ENCODE results near the gene PASK. TPM values are rescaled to one million over a fixed set of nuclear protein-coding genes. Genes with fewer than 3 reads are reported as not detected.

The PASK gene
- total RNA-seq, 1 experiment from 2014 or later: 80.9 TPM

DNA sequence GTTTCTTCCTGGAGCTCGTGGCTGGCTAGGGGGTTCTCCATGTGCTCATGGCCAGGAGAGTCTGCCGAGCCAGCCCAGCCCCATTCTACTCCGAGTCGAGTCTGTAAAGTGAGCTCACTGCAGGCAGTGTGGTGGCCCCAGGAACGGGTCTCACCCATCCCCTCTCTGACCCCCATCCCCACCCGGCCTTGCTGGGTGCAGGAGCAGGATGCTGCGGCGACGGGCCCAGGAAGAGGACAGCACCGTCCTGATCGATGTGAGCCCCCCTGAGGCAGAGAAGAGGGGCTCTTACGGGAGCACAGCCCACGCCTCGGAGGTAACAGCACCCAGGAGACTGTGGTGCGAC, 40.6 kb upstream of the PASK start:
- no peak for DNase-seq (ENCODE audit: low spot score)
- no peak overlapping the region for H3K4me3 Mint-ChIP-seq
- ATAC-seq: no peak
- POLR2A ChIA-PET: no interaction called here
- TF ChIP-seq NFYB (CRISPR knock-in tag; conservative IDR thresholded peaks at IDR 0.05; ENCODE audit: low read depth) (no peak), ESRRA (CRISPR knock-in tag; IDR thresholded peaks at IDR 0.05; ENCODE audit: borderline replicate concordance) (no peak), NFE2L1 (CRISPR knock-in tag; IDR thresholded peaks at IDR 0.05) (no peak), MAX (CRISPR knock-in tag; IDR thresholded peaks at IDR 0.05) (no peak), SOX15 (CRISPR knock-in tag; IDR thresholded peaks at IDR 0.05) (no peak), STAT6 (CRISPR knock-in tag; conservative IDR thresholded peaks at IDR 0.05; ENCODE audit: low read depth) (no peak), FOXP1 (CRISPR knock-in tag; IDR thresholded peaks at IDR 0.05; ENCODE audit: borderline replicate concordance) (no peak), JUN (CRISPR knock-in tag; IDR thresholded peaks at IDR 0.05) (no peak), ATF1 (CRISPR knock-in tag; IDR thresholded peaks at IDR 0.05) (no peak), TEAD4 (CRISPR knock-in tag; IDR thresholded peaks at IDR 0.05) (no peak), ATF2 (CRISPR knock-in tag; IDR thresholded peaks at IDR 0.05; ENCODE audit: borderline replicate concordance, low read depth) (no peak), RORB (CRISPR knock-in tag; IDR thresholded peaks at IDR 0.05) (no peak)
- H3K9me3 Mint-ChIP-seq: no peaks in the 10 kb centered on the region
- H3K4me1 Mint-ChIP-seq: peaks cover 10% of the 10 kb centered on the region
- no peaks in the 10 kb centered on the region for H3K36me3 Mint-ChIP-seq
- H3K27me3 Mint-ChIP-seq (ENCODE audit: low read depth): no peaks in the 10 kb centered on the region
- CTCF ChIA-PET: interaction anchor here (0.6 to 1.4 kb wide), 3 partner anchors 9 to 206 kb away, joined by 3 read pairs; no protein-coding TSS in a partner anchor
- H3K27ac Mint-ChIP-seq: no peak overlapping the region

DNA sequence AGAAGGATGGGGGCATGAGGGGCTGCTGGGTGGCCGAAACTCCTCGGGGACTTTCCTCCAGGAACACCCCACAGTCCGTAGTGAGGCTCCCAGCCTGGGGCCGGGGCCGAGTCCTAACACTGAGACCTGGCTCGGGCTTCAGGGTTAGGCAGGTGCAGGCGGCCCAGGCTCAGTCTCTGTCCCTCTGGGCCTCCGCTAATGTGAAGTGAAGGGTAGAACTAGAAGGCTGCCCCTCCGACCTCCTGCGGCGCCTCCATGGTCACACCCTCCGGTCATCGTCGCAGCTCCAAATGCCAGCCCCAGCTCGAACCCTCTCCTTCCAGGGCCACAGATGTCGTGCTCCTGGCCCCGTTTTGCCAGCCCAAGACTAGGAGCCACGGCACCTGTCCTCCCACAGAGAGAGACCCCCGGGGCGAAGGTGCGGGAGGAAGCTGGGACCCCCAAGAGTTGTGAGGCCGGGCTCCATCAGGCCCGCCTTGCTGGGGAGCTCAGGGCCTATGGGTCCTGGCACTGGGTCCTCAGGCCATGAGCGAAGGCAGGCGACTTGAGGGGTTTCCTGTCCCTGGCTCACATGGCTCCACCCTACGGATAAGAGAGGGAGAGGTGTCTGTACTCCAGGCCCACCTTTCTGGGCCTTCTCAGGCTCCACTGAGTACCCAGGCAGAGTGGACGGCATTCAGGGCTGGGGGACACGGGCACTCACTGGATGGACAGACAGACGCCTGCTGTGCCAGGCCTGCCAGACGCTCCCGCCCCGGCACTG, 40.0 kb upstream of the PASK start:
- no peaks in the 10 kb centered on the region for H3K9me3 Mint-ChIP-seq
- no peaks in the 10 kb centered on the region for H3K27me3 Mint-ChIP-seq (ENCODE audit: low read depth)
- peaks cover 10% of the 10 kb centered on the region for H3K4me1 Mint-ChIP-seq
- no peak overlapping the region for H3K4me3 Mint-ChIP-seq
- no peak overlapping the region for H3K27ac Mint-ChIP-seq
- ATAC-seq (no peak), DNase-seq (ENCODE audit: low spot score) (no peak)
- ChIA-PET POLR2A (interaction anchor here (1.0 kb wide), 1 partner anchor 30 kb away, joined by 3 read pairs; no protein-coding TSS in a partner anchor), CTCF (interaction anchor here (0.6 to 1.4 kb wide), 3 partner anchors 10 to 205 kb away, joined by 3 read pairs; no protein-coding TSS in a partner anchor)
- H3K36me3 Mint-ChIP-seq: no peaks in the 10 kb centered on the region
- TF ChIP-seq KAT7 (CRISPR knock-in tag; IDR thresholded peaks at IDR 0.05; ENCODE audit: borderline replicate concordance) (no peak), ATF6 (CRISPR knock-in tag; IDR thresholded peaks at IDR 0.05) (no peak), ZNF263 (CRISPR knock-in tag; IDR thresholded peaks at IDR 0.05; ENCODE audit: low read depth) (no peak), NFATC4 (CRISPR knock-in tag; IDR thresholded peaks at IDR 0.05) (no peak), EMX1 (CRISPR knock-in tag; IDR thresholded peaks at IDR 0.05) (no peak), ZNF416 (CRISPR knock-in tag; IDR thresholded peaks at IDR 0.05) (no peak), ZNF512 (CRISPR knock-in tag; IDR thresholded peaks at IDR 0.05; ENCODE audit: borderline replicate concordance) (no peak), ZBTB21 (CRISPR knock-in tag; IDR thresholded peaks at IDR 0.05; ENCODE audit: borderline replicate concordance) (no peak), GRHL2 (CRISPR knock-in tag; IDR thresholded peaks at IDR 0.05; ENCODE audit: insufficient replicate concordance, severe bottlenecking) (no peak), PREB (CRISPR knock-in tag; IDR thresholded peaks at IDR 0.05; ENCODE audit: borderline replicate concordance) (no peak), GTF2I (CRISPR knock-in tag; conservative IDR thresholded peaks at IDR 0.05) (no peak)
- TF ChIP-seq, protein P1, sequence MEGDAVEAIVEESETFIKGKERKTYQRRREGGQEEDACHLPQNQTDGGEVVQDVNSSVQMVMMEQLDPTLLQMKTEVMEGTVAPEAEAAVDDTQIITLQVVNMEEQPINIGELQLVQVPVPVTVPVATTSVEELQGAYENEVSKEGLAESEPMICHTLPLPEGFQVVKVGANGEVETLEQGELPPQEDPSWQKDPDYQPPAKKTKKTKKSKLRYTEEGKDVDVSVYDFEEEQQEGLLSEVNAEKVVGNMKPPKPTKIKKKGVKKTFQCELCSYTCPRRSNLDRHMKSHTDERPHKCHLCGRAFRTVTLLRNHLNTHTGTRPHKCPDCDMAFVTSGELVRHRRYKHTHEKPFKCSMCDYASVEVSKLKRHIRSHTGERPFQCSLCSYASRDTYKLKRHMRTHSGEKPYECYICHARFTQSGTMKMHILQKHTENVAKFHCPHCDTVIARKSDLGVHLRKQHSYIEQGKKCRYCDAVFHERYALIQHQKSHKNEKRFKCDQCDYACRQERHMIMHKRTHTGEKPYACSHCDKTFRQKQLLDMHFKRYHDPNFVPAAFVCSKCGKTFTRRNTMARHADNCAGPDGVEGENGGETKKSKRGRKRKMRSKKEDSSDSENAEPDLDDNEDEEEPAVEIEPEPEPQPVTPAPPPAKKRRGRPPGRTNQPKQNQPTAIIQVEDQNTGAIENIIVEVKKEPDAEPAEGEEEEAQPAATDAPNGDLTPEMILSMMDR (IDR thresholded peaks at IDR 0.05): no peak
